ENCODE data around the gene ARHGEF10L. TPM values are rescaled to one million over a fixed set of nuclear protein-coding genes. Genes with fewer than 3 reads are reported as not detected.

The ARHGEF10L gene
- total RNA-seq, 1 donor from 2014 or later = 27.8 TPM

DNA sequence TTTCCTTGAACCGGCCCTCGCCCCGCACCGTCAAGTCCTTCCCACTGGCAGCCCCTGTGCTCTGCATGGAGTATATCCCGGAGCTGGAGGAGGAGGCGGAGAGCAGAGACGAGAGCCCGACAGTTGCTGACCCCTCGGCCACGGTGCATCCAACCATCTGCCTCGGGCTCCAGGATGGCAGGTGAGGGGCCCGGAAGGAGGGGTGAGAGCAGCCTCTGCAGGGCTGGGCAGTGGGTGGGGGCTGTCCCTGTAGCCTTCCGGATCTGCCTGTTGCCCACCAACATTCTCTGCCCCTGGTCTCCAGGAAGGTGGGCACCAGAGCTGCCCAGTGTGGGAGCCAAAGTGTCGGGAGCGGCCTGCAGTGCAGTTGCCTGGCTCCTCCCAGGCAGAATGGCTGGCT is 116.4 kb downstream of the ARHGEF10L start:
- TF ChIP-seq, protein P1, sequence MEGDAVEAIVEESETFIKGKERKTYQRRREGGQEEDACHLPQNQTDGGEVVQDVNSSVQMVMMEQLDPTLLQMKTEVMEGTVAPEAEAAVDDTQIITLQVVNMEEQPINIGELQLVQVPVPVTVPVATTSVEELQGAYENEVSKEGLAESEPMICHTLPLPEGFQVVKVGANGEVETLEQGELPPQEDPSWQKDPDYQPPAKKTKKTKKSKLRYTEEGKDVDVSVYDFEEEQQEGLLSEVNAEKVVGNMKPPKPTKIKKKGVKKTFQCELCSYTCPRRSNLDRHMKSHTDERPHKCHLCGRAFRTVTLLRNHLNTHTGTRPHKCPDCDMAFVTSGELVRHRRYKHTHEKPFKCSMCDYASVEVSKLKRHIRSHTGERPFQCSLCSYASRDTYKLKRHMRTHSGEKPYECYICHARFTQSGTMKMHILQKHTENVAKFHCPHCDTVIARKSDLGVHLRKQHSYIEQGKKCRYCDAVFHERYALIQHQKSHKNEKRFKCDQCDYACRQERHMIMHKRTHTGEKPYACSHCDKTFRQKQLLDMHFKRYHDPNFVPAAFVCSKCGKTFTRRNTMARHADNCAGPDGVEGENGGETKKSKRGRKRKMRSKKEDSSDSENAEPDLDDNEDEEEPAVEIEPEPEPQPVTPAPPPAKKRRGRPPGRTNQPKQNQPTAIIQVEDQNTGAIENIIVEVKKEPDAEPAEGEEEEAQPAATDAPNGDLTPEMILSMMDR (conservative IDR thresholded peaks at IDR 0.05; ENCODE audit: low read depth, low read length) = no peak
- DNase-seq (ENCODE audit: low read depth) = no peak
- H3K4me3 ChIP-seq (ENCODE audit: low read depth, low read length) = no peak overlapping the region

GRCh38 chr1:17657436-17657835 is 117.9 kb downstream of the ARHGEF10L start:
- TF ChIP-seq, protein P1 (conservative IDR thresholded peaks at IDR 0.05; ENCODE audit: low read depth, low read length) = no peak
- no peak overlapping the region for H3K4me3 ChIP-seq (ENCODE audit: low read depth, low read length)
- no peak for DNase-seq (ENCODE audit: low read depth)

DNA sequence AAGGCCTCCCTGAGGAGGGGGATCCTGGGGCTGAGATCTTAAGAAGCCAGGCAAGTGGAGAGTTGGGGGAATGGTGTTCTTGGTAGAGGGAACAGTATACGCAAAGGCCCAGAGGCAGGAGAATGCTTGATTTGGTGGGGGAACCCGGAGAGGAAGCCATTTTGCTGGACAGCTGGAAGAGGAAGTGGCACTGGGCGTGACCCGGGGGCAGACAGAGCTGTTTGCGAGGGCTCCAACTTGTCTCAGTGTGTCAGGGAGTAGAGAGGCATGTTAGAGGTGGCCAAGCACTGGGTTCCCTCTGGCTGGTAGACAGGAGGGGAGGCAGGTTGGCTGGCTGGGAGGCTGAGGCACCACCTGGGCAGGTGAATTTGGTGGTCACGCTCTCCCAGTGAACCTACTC is 119.3 kb downstream of the ARHGEF10L start:
- no peak overlapping the region for H3K4me3 ChIP-seq (ENCODE audit: low read depth, low read length)
- TF ChIP-seq, protein P1 (conservative IDR thresholded peaks at IDR 0.05; ENCODE audit: low read depth, low read length) = no peak
- no peak for DNase-seq (ENCODE audit: low read depth)

- no peak for DNase-seq (ENCODE audit: low read depth)
- TF ChIP-seq, protein P1 (conservative IDR thresholded peaks at IDR 0.05; ENCODE audit: low read depth, low read length) = peak; percentile 84
- H3K4me3 ChIP-seq (ENCODE audit: low read depth, low read length) = no peak overlapping the region
These were observed 122.2 kb downstream of the ARHGEF10L start for GRCh38 chr1:17661546-17662157.

GRCh38 chr1:17662296-17662695 is 122.8 kb downstream of the ARHGEF10L start:
- no peak for DNase-seq (ENCODE audit: low read depth)
- TF ChIP-seq, protein P1 (conservative IDR thresholded peaks at IDR 0.05; ENCODE audit: low read depth, low read length) = no peak
- H3K4me3 ChIP-seq (ENCODE audit: low read depth, low read length) = no peak overlapping the region

- no peak for DNase-seq (ENCODE audit: low read depth)
- TF ChIP-seq, protein P1 (conservative IDR thresholded peaks at IDR 0.05; ENCODE audit: low read depth, low read length) = no peak
- no peak overlapping the region for H3K4me3 ChIP-seq (ENCODE audit: low read depth, low read length)
These were observed 123.3 kb downstream of the ARHGEF10L start for GRCh38 chr1:17662786-17663185.

- no peak overlapping the region for H3K4me3 ChIP-seq (ENCODE audit: low read depth, low read length)
- TF ChIP-seq, protein P1 (conservative IDR thresholded peaks at IDR 0.05; ENCODE audit: low read depth, low read length) = no peak
- no peak for DNase-seq (ENCODE audit: low read depth)
These were observed 124.1 kb downstream of the ARHGEF10L start for GRCh38 chr1:17663646-17664045.

All from epithelial cell of proximal tubule (primary cell).